HCT116 (cell line): Measurements from ENCODE around the gene NFIA. TPM values are rescaled to one million over a fixed set of nuclear protein-coding genes. Genes with fewer than 3 reads are reported as not detected.

ENCODE experiments used
- ATAC-seq: fragments of 200-7000 bp; cut with Tn5 transposase; 2 replicates; pipeline ENCODE4 v1.9.1; 2020; ENCODE audit warnings: mild to moderate bottlenecking, moderate library complexity
- BruUV-seq: library from RNA; stranded (reverse); fragments of 400-500 nt; replicated peaks from 2 replicates; lab custom pipeline; 2021; lab: Mats Ljungman, UMichigan
- CTCF ChIA-PET: fragments of 300-600 bp; sonication (Branson Sonifier 250); formaldehyde crosslinking; loops from one replicate; lab custom pipeline; 2021; ENCODE audit warnings: antibody characterized with exemption; lab: Charles Lee
- POLR2A ChIA-PET: fragments of 300-600, 350-600 bp; sonication (Branson Sonifier 250); formaldehyde crosslinking; loops from one replicate; lab custom pipeline; 2021; ENCODE audit warnings: antibody characterized with exemption; lab: Charles Lee
- RAD21 ChIA-PET, 2 experiments: fragments of 300-600 bp; sonication (Branson Sonifier 250); formaldehyde crosslinking; loops; one replicate each; lab custom pipeline; 2023; ENCODE audit warnings: low total read pairs in 2 of 2; ENCODE audit not compliant: uncharacterized antibody in 2 of 2, unreplicated experiment in 2 of 2, low non-redundant PET in 1 of 2; lab: Charles Lee
- DNase-seq: peaks from one replicate; pipeline ENCODE4 v3.0.0-alpha.2; 2010; ENCODE audit warnings: low read depth, low spot score
- H2AFZ ChIP-seq: fragments of 200-600 bp; shearing (Covaris generic), sonication (generic); 2 replicates; pipeline ENCODE4 v1.6.1; 2017; ENCODE audit warnings: low read depth, mixed run types, mixed read lengths, antibody characterized with exemption, low read length; ENCODE audit not compliant: poor library complexity, severe bottlenecking
- H3K27ac ChIP-seq: 2 replicates; pipeline ENCODE4 v1.5.1; 2012; ENCODE audit warnings: low read depth, low read length
- H3K27me3 ChIP-seq: fragments of 200-600 bp; sonication (generic); 2 replicates; pipeline ENCODE4 v1.6.1; 2016; ENCODE audit warnings: mixed run types, low read length, mixed read lengths; ENCODE audit not compliant: insufficient read depth
- H3K36me3 ChIP-seq, 2 experiments: fragments of 200-500 bp in 1 of 2; fragments of 200-600 bp in 1 of 2; sonication (Bioruptor generic) in 1 of 2; sonication (generic) in 1 of 2; 2 replicates each; pipeline versions ENCODE4 v1.5.1 to v1.6.1; 2014 to 2016; ENCODE audit warnings: low read length in 2 of 2, inconsistent platforms in 1 of 2, mixed read lengths in 1 of 2, mixed run types in 1 of 2; ENCODE audit not compliant: insufficient read depth in 2 of 2, control insufficient read depth in 1 of 2
- H3K4me1 ChIP-seq, 2 experiments: fragments of 200-600 bp in 1 of 2; sonication (generic) in 1 of 2; 2 replicates each; pipeline versions ENCODE4 v1.5.1 to v1.6.1; 2012 to 2017; ENCODE audit warnings: low read length in 2 of 2, inconsistent platforms in 1 of 2, mild to moderate bottlenecking in 1 of 2, mixed read lengths in 1 of 2, mixed run types in 1 of 2, moderate library complexity in 1 of 2; ENCODE audit not compliant: insufficient read depth in 2 of 2, control insufficient read depth in 1 of 2
- H3K4me2 ChIP-seq: fragments of 200-600 bp; sonication (generic); 2 replicates; pipeline ENCODE4 v1.6.1; 2017; ENCODE audit warnings: mixed run types, low read length, mixed read lengths
- H3K4me3 ChIP-seq, 2 experiments: fragments of 200-600 bp in 1 of 2; sonication (generic) in 1 of 2; replicated peaks in 1 of 2; 2 replicates each; pipeline ENCODE4 v1.5.1; 2011 to 2016; ENCODE audit warnings: low read length in 2 of 2, control low read depth in 1 of 2, low read depth in 1 of 2, mild to moderate bottlenecking in 1 of 2, mixed read lengths in 1 of 2, mixed run types in 1 of 2
- H3K79me2 ChIP-seq: fragments of 200-600 bp; sonication (generic); 2 replicates; pipeline ENCODE4 v1.6.1; 2017; ENCODE audit warnings: mild to moderate bottlenecking, mixed run types, low read length, moderate library complexity, mixed read lengths; ENCODE audit not compliant: insufficient read depth
- H3K9ac ChIP-seq: fragments of 200-600 bp; sonication (generic); 2 replicates; pipeline ENCODE4 v1.6.1; 2016; ENCODE audit warnings: low read length, mixed read lengths
- H3K9me2 ChIP-seq: fragments of 200-600 bp; sonication (generic), shearing (Covaris generic); 2 replicates; pipeline ENCODE4 v1.6.1; 2017; ENCODE audit warnings: mixed run types, mild to moderate bottlenecking, moderate library complexity; ENCODE audit not compliant: insufficient read depth
- H3K9me3 ChIP-seq, 2 experiments: fragments of 200-500 bp in 1 of 2; fragments of 200-600 bp in 1 of 2; sonication (Bioruptor generic) in 1 of 2; sonication (generic) in 1 of 2; 2 replicates each; pipeline ENCODE4 v1.6.1; 2014 to 2017; ENCODE audit warnings: low read length in 2 of 2, mixed read lengths in 2 of 2, inconsistent platforms in 1 of 2, low read depth in 1 of 2, mild to moderate bottlenecking in 1 of 2, mixed run types in 1 of 2, moderate library complexity in 1 of 2; ENCODE audit not compliant: control insufficient read depth in 1 of 2, insufficient read depth in 1 of 2
- H4K20me1 ChIP-seq: fragments of 200-600 bp; sonication (generic), shearing (Covaris generic); 2 replicates; pipeline ENCODE4 v1.6.1; 2017; ENCODE audit warnings: mixed run types, mild to moderate bottlenecking, moderate library complexity; ENCODE audit not compliant: insufficient read depth
- CEBPB ChIP-seq: IDR thresholded peaks from 2 replicates; pipeline ENCODE4 v1.6.1; 2012; ENCODE audit warnings: low read depth
- EGR1 ChIP-seq: IDR thresholded peaks from 2 replicates; pipeline ENCODE4 v1.6.1; 2012; ENCODE audit warnings: low read depth
- EZH2 ChIP-seq: fragments of 200-600 bp; sonication (generic); IDR thresholded peaks from 2 replicates; pipeline ENCODE4 v1.6.1; 2017; ENCODE audit warnings: antibody characterized with exemption, mixed run types
- EZH2phosphoT487 ChIP-seq: fragments of 200-600 bp; IDR thresholded peaks from 2 replicates; pipeline ENCODE4 v1.6.1; 2018; ENCODE audit warnings: antibody characterized with exemption, borderline replicate concordance
- JUND ChIP-seq: IDR thresholded peaks from 2 replicates; pipeline ENCODE4 v1.6.1; 2012
- POLR2A ChIP-seq: IDR thresholded peaks from 2 replicates; pipeline ENCODE4 v1.7.0; 2011; ENCODE audit warnings: borderline replicate concordance; ENCODE audit not compliant: insufficient read depth, insufficient read length; ENCODE audit errors: extremely low read depth
- POLR2AphosphoS5 ChIP-seq: IDR thresholded peaks from 2 replicates; pipeline ENCODE4 v1.6.1; 2011; ENCODE audit warnings: mild to moderate bottlenecking, low read depth, low read length, moderate library complexity
- intact Hi-C: fragments of 100-400 bp; cut with micrococcal nuclease; formaldehyde crosslinking; loops from 2 replicates; pipeline ENCODE4 v1.10.0; 2022
- total RNA-seq: library from RNA; stranded (reverse); gene quantifications from one replicate; pipeline ENCODE4 v1.2.1, GENCODE V29; 2021; ENCODE audit not compliant: unreplicated experiment
- TF ChIP-seq, protein P1 (sequence below): IDR thresholded peaks from 2 replicates; pipeline ENCODE4 v1.6.1; 2012; ENCODE audit warnings: low read depth

Gene NFIA
- total RNA-seq, 1 experiment from 2014 or later = 17.2 TPM

DNA sequence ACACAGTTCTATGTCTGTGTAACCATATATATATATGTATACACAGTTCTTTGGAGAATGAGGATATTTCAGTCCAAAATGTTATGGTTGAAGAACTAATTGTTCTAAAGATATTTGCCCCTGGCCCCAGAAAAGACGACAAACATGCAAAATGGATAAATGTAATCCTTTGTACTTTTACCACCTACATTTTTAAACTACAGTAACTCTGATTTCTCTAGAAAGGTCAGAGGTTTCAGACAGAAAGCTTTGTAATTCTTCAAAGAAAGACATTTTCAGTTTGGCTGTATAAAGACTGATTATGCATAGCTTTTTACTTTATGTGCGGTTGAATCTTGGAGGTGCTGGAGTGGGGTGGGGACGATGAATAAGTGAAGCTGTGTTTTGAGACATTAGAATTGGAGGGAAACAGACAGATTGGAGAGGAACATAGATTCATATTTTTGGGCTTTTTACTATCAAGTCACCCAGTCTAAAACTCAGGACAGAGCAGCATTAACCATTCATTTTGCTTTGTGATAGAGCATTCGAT, 16.6 kb downstream of the NFIA start:
- Histone ChIP-seq H3K27me3 (no peaks in the 10 kb centered on the region), H3K4me3 (no peak overlapping the region), H3K4me2 (no peak overlapping the region), H3K9me2 (no peaks in the 10 kb centered on the region), H3K9me3 (no peaks in the 10 kb centered on the region), H3K4me1 (no peaks in the 10 kb centered on the region), H3K36me3 (0 out of 4 replicates have a peak, but pooled peaks cover 0 to 4% of the 10 kb centered on the region in 2 experiments), H3K79me2 (peaks cover 35% of the 10 kb centered on the region), H3K27ac (no peak overlapping the region), H3K9ac (no peak overlapping the region), H2AFZ (no peak overlapping the region), H4K20me1 (no peaks in the 10 kb centered on the region)
- no peak for ATAC-seq
- POLR2A ChIA-PET = no interaction called here
- CTCF ChIA-PET = no interaction called here
- intact Hi-C loops = no loop called here
- DNase-seq = no peak
- TF ChIP-seq, protein P1, sequence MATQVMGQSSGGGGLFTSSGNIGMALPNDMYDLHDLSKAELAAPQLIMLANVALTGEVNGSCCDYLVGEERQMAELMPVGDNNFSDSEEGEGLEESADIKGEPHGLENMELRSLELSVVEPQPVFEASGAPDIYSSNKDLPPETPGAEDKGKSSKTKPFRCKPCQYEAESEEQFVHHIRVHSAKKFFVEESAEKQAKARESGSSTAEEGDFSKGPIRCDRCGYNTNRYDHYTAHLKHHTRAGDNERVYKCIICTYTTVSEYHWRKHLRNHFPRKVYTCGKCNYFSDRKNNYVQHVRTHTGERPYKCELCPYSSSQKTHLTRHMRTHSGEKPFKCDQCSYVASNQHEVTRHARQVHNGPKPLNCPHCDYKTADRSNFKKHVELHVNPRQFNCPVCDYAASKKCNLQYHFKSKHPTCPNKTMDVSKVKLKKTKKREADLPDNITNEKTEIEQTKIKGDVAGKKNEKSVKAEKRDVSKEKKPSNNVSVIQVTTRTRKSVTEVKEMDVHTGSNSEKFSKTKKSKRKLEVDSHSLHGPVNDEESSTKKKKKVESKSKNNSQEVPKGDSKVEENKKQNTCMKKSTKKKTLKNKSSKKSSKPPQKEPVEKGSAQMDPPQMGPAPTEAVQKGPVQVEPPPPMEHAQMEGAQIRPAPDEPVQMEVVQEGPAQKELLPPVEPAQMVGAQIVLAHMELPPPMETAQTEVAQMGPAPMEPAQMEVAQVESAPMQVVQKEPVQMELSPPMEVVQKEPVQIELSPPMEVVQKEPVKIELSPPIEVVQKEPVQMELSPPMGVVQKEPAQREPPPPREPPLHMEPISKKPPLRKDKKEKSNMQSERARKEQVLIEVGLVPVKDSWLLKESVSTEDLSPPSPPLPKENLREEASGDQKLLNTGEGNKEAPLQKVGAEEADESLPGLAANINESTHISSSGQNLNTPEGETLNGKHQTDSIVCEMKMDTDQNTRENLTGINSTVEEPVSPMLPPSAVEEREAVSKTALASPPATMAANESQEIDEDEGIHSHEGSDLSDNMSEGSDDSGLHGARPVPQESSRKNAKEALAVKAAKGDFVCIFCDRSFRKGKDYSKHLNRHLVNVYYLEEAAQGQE = no peak
- TF ChIP-seq CEBPB (no peak), POLR2A (no peak), POLR2AphosphoS5 (no peak), JUND (no peak), EGR1 (no peak), EZH2phosphoT487 (no peak), EZH2 (no peak)
- RAD21 ChIA-PET = no interaction called here
- BruUV-seq = no TSS peak
